ENCODE measurements around the gene KRT16.
"Not testable (repeated sequence)": the region's sequence is repeated elsewhere in the genome, so short reads cannot be mapped to it uniquely, and the experiment has no call there.

The KRT16 gene

GRCh38 chr17:41613277-41614082, 913 bp upstream of the KRT16 start:
- no peak for DNase-seq

DNA sequence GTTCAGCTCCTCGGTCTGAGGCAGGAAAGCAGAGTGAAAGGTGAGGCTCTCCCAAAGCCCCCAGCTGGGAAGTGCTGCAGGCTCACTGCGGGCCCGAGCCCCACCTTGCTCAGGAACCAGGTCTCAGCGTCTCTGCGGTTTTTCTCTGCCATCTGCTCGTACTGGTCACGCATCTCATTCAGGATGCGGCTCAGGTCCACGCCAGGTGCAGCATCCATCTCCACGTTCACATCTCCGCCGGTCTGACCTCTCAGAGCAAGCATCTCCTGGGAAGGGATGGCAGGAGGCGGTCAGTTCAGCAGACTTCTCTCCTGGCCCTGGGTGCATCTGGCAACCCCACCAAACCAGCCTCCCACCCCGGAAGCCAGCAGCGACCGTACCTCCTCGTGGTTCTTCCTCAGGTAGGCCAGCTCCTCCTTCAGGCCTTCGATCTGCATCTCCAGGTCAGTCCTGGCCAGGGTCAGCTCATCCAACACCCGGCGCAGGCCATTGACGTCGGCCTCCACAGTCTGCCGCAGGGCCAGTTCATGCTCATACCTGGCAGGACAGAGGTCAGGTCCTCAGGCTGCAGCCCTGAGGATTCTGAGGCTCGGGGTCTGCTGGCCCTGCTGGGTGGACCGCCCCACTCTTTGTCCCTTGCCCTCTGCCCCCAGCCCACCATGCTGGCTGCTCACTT, 1.5 kb downstream of the KRT16 start:
- no peak for DNase-seq

- not testable (repeated sequence) for DNase-seq
Measured at GRCh38 chr17:41610061-41610517, 2.5 kb downstream of the KRT16 start.

DNA sequence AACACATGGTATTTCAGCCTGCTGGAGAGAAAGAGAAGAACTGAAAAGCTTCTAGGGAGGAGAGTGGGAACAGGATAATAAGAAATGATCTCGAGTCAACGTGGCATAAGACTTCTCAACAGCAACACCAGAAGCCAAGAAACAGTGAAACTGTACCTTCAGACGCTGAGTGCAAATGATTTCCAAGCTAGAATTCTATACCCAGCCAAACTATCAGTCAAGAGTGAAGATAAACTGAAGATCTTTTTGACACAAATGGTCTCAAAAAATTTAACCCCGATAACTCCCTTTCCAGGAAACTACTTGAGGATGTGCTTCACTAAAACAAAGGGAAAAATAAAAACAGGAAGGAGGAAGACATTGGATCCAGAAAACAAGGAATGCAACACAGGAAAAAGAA, 5.6 kb downstream of the KRT16 start:
- DNase-seq, result not testable (repeated sequence)

DNA sequence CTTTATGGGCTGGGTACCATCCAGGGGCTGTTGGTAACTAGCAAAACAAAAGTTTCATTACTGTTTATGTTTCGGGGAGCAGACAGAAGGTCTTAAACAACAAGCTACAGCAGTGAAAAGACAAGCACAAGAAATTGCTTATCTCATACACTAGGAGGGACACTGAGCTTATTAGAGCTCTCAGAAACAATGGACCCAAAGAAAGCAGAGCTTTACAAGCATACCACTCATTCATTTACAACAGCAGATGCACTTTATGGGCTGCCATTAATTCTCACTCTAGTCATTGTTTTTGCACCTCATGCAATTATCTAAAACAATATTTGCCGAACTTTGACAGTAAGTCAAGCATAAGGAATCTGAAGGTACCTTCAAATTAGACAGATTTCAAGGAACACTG, 10.0 kb downstream of the KRT16 start:
- DNase-seq, result no peak

DNA sequence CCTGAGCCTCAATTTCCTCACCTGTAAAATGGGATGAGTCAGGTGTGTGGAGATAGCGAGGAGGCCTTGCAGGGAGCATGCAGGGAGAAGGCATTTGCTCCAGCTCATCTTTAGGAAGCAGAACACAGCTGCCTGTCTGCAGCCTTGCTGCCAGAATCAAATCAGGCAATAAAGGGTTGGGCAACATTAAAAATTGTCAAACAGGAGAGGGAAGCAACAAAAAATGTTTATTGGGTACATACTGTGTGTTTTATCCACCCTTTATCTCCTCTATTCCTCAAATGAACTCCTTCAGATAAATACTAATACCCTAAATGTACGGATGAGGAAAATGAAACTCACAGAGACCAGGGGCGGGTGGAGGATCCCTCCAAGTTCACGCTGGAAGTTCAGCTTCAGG, 12.2 kb downstream of the KRT16 start:
- no peak for DNase-seq

GRCh38 chr17:41599680-41600079, 12.9 kb downstream of the KRT16 start:
- no peak for DNase-seq

- no peak for DNase-seq
Measured at GRCh38 chr17:41595585-41595984, 17.0 kb downstream of the KRT16 start.

DNA sequence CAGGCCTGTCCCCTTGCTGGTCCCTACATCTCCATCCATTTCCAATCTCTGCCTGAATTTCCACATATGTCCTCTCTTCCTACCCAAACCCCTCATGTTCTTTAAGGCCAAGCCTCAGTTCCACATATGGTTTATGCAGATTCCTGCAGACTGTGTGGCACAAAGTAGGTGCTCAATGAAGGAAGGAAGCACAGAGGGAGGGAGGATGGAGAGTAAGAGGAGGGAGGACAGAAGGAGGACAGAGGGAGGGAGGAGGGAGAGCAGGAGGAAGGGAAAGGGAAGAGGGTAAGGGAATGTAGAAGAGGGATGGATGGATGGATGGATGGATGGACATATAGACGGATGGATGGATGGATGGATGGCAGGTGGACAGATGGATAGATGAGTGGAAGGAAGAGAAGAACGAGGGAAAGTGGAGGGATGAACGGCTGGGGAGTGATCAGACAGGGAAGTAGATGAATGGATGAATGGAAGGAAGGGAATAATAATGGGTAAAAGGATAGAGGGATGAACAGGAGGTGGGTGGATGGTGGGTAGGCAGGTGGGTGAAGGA, 18.1 kb downstream of the KRT16 start:
- DNase-seq, result no peak

GRCh38 chr17:41593306-41593981, 19.1 kb downstream of the KRT16 start:
- no peak for DNase-seq

GRCh38 chr17:41592601-41593305, 19.8 kb downstream of the KRT16 start:
- no peak for DNase-seq

DNA sequence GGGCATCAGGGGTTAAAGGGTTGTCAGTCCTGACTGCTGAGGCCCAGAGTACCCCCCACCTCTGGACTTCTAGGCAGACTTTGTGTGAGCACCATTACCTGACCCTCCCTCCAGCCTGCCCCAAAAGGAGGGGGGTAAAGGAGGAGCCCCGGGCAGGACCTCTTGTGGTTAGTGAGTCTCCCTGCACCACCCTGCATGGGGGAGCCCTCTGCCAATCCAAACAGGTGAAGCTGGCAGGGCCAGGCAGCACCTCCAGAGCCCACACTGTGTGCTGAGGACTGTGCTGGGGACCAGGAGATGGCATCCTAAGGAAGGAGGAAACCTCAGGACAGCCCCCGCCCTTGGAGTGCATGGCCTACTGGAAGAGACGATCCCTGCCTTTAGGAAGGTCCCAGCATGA, 23.3 kb downstream of the KRT16 start:
- no peak for DNase-seq

GRCh38 chr17:41588126-41588810, 24.3 kb downstream of the KRT16 start:
- DNase-seq, result no peak

DNA sequence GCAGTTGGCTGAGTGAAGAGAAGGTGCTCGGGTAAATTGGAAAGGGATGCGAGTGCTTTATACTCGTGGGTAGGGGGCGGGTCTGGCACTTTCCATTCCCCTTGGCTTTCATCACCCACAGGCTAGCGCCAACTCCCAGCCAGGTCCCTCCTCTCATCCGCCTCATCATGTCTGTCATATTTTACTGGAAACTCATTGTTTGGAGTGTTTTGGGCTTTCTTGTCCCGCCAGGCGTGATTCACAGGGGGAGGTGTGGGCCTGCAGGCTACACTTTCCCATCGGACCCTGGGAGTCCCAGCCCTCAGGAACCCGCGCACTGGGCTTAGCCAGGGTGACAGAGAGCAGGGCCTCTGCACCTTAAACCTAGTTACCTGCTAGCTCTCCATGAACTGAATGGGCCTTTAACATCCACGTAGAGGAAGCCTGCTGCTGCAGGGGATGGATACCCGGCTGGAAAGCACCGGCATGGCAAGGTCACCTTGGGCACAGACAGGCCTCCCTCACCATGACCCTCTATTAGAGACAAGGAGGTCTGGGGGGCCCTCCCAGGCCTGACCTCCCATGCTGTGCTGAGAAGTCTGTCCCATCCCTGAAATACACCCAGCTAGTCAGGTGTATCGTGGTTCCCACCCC, 25.6 kb downstream of the KRT16 start, which contains the start of gene KRT14:
KRT14 (minus strand) TSS at position 33 of the 633 bp plus-strand sequence. CDS start 61 bp downstream, outside the sequence.
- no peak for DNase-seq

DNA sequence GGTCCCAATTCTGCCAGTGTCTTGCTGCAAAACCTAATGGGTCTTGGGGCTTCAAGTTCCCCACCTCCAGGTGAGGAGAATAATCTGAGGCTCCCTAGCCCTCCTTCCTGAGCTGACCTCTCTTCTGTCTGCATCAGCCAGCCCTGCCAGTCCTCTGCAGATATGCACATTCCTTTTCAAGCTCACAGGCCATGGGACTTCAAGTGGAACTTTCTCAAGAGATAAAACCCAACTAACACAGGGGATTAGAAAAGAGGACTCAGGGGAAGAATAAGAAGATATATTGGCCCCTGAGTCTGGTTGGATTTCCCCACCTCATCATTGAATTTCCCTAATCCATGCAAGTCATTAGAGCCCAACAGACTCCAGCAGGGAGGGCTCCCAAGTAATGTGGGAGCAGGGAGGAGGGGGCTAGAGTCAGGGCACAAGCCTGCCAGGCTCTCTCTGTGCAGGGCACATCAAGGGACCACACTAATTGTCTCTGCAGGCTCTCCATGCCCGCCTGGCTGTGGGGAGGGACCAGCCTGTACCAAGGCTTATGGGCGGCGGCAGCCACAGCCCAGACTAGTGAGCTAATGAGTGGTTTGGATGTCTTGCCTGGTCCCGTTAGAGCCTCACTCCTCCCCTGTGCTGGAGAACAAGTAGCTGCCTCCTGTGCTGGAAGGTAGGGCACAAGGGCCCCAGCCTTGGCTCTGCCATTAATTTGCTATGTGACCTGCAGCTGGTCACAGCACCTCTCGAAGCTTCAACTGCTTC, 27.1 kb downstream of the KRT16 start:
- DNase-seq, result no peak

DNA sequence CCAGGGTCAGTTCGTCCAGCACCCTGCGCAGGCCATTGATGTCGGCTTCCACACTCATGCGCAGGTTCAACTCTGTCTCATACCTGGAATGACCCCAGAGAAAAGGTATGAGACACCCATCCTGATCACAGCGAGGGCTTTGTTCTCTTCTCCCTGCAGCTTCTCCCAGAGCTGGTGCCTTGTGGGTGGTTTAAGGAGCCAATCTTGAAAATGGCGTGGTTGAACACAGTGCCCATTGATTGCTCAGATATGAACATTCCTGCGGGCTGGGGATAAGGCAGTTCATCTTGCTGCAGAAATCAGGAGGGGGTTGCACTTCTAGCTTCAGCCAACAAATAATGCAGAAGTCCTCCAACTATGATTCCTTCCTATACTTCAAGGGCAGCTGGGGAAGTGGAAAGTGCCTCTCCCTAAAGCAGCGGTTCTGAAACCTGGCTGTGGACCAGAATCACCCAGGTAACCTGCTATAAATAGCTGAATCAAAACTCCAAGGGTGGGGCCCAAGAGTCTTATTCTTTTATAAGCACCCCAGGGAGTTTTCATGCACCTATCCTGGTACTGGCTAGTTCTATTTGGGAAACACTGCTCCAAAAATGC, 28.1 kb downstream of the KRT16 start:
- DNase-seq, result not testable (repeated sequence)

- DNase-seq, result no peak
Measured at GRCh38 chr17:41583137-41584127, 29.1 kb downstream of the KRT16 start.

DNA sequence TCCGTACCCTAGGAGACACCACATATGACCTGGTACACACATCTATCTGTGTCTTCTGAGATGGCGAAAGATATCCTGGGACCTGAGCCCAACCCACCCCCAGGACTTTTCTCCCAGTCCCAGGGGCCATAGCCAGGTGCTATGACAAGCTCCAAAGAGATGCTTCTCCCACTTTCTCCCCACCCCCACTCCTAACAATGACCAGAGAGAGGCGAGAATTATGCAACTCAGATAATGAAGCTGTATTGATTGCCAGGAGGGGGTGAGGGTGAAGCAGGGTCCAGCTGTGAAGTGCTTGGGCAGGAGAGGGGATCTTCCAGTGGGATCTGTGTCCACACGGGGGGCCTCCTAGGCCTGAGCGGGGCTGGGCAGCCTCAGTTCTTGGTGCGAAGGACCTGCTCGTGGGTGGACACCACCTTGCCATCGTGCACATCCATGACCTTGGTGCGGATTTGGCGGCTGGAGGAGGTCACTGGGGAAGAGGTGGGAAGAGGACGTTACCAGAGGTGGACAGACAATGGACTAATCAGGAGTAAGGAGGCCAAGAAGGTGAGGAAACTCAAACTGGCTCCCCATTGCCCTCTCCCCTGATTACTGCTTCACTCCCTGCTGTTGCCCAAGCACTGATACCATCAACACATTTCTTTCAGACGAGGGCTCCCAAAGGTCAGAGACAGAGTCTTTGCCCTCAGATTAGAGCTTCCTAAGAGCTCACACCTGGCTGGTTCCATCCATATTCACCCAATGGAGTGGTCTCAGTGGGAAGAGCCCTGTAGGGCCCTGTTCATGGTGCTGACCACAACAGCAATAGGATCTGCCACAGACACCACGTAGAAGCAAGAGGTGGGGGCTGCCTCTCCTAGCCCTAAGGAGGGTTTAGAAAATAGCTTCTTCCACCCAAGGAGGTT, 30.3 kb downstream of the KRT16 start:
- DNase-seq, result not testable (repeated sequence)
